ENCODE measurements around the gene GNG13.

GNG13 gene

GRCh38 chr16:764848-765487 lies 35.6 kb downstream of the GNG13 start:
- no peak overlapping the region for H3K4me3 ChIP-seq (ENCODE audit: low read depth, low read length)
- no peak for DNase-seq (ENCODE audit: low read depth)
- no peak for TF ChIP-seq CTCF (IDR thresholded peaks at IDR 0.05; ENCODE audit: low read depth, low read length, missing control alignments)

- no peak for DNase-seq (ENCODE audit: low read depth)
- no peak for TF ChIP-seq CTCF (IDR thresholded peaks at IDR 0.05; ENCODE audit: low read depth, low read length, missing control alignments)
- H3K4me3 ChIP-seq (ENCODE audit: low read depth, low read length): no peak overlapping the region
Observed at GRCh38 chr16:764184-764750, 36.3 kb downstream of the GNG13 start.

- no peak overlapping the region for H3K4me3 ChIP-seq (ENCODE audit: low read depth, low read length)
- DNase-seq (ENCODE audit: low read depth): no peak
- TF ChIP-seq CTCF (IDR thresholded peaks at IDR 0.05; ENCODE audit: low read depth, low read length, missing control alignments): no peak
Observed at GRCh38 chr16:763369-764183, 37.0 kb downstream of the GNG13 start.

GRCh38 chr16:762595-763268 lies 37.8 kb downstream of the GNG13 start:
- H3K4me3 ChIP-seq (ENCODE audit: low read depth, low read length): no peak overlapping the region
- DNase-seq (ENCODE audit: low read depth): no peak
- no peak for TF ChIP-seq CTCF (IDR thresholded peaks at IDR 0.05; ENCODE audit: low read depth, low read length, missing control alignments)

GRCh38 chr16:761625-762513 lies 38.7 kb downstream of the GNG13 start:
- H3K4me3 ChIP-seq (ENCODE audit: low read depth, low read length): no peak overlapping the region
- DNase-seq (ENCODE audit: low read depth): no peak
- TF ChIP-seq CTCF (IDR thresholded peaks at IDR 0.05; ENCODE audit: low read depth, low read length, missing control alignments): no peak

All from GM12864 (cell line).